Measurements from ENCODE around the gene ERCC4.

GRCh38 chr16:13919330-13919682 lies 648 bp upstream of the ERCC4 start:
- TF ChIP-seq CTCF (IDR thresholded peaks at IDR 0.05): no peak
- TF ChIP-seq ZFX (IDR thresholded peaks at IDR 0.05; ENCODE audit: borderline replicate concordance): no peak

All from 22Rv1 (cell line).